Neural cell (in vitro differentiated cells): Measurements from ENCODE around the gene TXN. TPM values are rescaled to one million over a fixed set of nuclear protein-coding genes. Genes with fewer than 3 reads are reported as not detected.

Source experiments
- H2AFZ ChIP-seq: fragments of 200-600, 300-800 bp; sonication (generic), shearing (Covaris generic); 2 replicates; pipeline ENCODE4 v1.6.0; 2014; ENCODE audit warnings: low read depth, mild to moderate bottlenecking, antibody characterized with exemption, low read length, moderate library complexity
- H3F3A ChIP-seq: fragments of 200-600 bp; shearing (Covaris generic); 2 replicates; pipeline ENCODE4 v1.6.1; 2016; ENCODE audit warnings: mild to moderate bottlenecking, moderate library complexity, mixed read lengths, antibody characterized with exemption, low read length; ENCODE audit not compliant: insufficient read depth, poor library complexity, severe bottlenecking
- H3K27ac ChIP-seq: fragments of 200-600, 300-800 bp; sonication (generic), shearing (Covaris generic); 2 replicates; pipeline ENCODE4 v1.5.1; 2014; ENCODE audit warnings: mild to moderate bottlenecking, low read length, moderate library complexity
- H3K27me3 ChIP-seq: fragments of 300-800, 200-600 bp; sonication (generic), shearing (Covaris generic); 2 replicates; pipeline ENCODE4 v1.6.0; 2014; ENCODE audit warnings: mild to moderate bottlenecking, low read depth, low read length, moderate library complexity; ENCODE audit not compliant: insufficient read depth
- H3K36me3 ChIP-seq: fragments of 300-800, 200-600 bp; sonication (generic), shearing (Covaris generic); 2 replicates; pipeline ENCODE4 v1.5.1; 2014; ENCODE audit warnings: mild to moderate bottlenecking, antibody characterized with exemption, low read length, moderate library complexity; ENCODE audit not compliant: insufficient read depth
- H3K4me2 ChIP-seq: fragments of 300-800, 200-600 bp; sonication (generic), shearing (Covaris generic); 2 replicates; pipeline ENCODE4 v1.6.0; 2014; ENCODE audit warnings: mild to moderate bottlenecking, low read length
- H3K4me3 ChIP-seq: fragments of 300-800, 200-600 bp; sonication (generic), shearing (Covaris generic); 2 replicates; pipeline ENCODE4 v1.5.1; 2014; ENCODE audit warnings: mild to moderate bottlenecking, low read length, moderate library complexity
- H3K79me2 ChIP-seq: fragments of 200-600 bp; shearing (Covaris generic); replicated peaks from 2 replicates; pipeline ENCODE4 v1.6.0; 2014; ENCODE audit warnings: mild to moderate bottlenecking, low read length, moderate library complexity; ENCODE audit not compliant: insufficient read depth
- H3K9ac ChIP-seq: fragments of 300-800, 200-600 bp; sonication (generic), shearing (Covaris generic); 2 replicates; pipeline ENCODE4 v1.6.1; 2016; ENCODE audit warnings: mild to moderate bottlenecking, low read length, mixed read lengths
- H3K9me2 ChIP-seq: fragments of 200-600 bp; shearing (Covaris generic); 2 replicates; pipeline ENCODE4 v1.6.1; 2016; ENCODE audit warnings: mild to moderate bottlenecking, low read length, mixed read lengths; ENCODE audit not compliant: insufficient read depth
- H3K9me3 ChIP-seq: fragments of 200-600, 300-800 bp; sonication (generic), shearing (Covaris generic); 2 replicates; pipeline ENCODE4 v1.6.1; 2016; ENCODE audit warnings: mild to moderate bottlenecking, mixed run types, low read length, moderate library complexity, mixed read lengths
- H4K20me1 ChIP-seq: fragments of 200-600 bp; shearing (Covaris generic); 2 replicates; pipeline ENCODE4 v1.6.1; 2016; ENCODE audit warnings: mild to moderate bottlenecking, mixed run types; ENCODE audit not compliant: insufficient read depth
- CTCF ChIP-seq: fragments of 450-650 bp; IDR thresholded peaks from 2 replicates; pipeline ENCODE4 v1.5.1; 2014; ENCODE audit warnings: antibody characterized with exemption, mild to moderate bottlenecking, moderate library complexity; ENCODE audit not compliant: poor library complexity, severe bottlenecking
- EP300 ChIP-seq: fragments of 450-650 bp; conservative IDR thresholded peaks from 2 replicates; pipeline ENCODE4 v1.6.1; 2014; ENCODE audit warnings: antibody characterized with exemption, mild to moderate bottlenecking, moderate library complexity; ENCODE audit not compliant: poor library complexity, severe bottlenecking
- EZH2 ChIP-seq: fragments of 200-600, 300-800 bp; shearing (Covaris generic), sonication (generic); IDR thresholded peaks from 2 replicates; pipeline ENCODE4 v1.6.1; 2014; ENCODE audit warnings: antibody characterized with exemption, low read length, borderline replicate concordance, mild to moderate bottlenecking; ENCODE audit not compliant: insufficient read depth, poor library complexity, severe bottlenecking
- MXI1 ChIP-seq: fragments of 450-650 bp; conservative IDR thresholded peaks from 2 replicates; pipeline ENCODE4 v1.6.1; 2014; ENCODE audit warnings: antibody characterized with exemption, mild to moderate bottlenecking; ENCODE audit not compliant: poor library complexity, severe bottlenecking
- POLR2AphosphoS5 ChIP-seq: IDR thresholded peaks from 2 replicates; pipeline ENCODE4 v1.6.1; 2012
- RAD21 ChIP-seq: fragments of 450-650 bp; conservative IDR thresholded peaks from 2 replicates; pipeline ENCODE4 v1.6.1; 2014; ENCODE audit warnings: antibody characterized with exemption, mild to moderate bottlenecking, moderate library complexity
- REST ChIP-seq: IDR thresholded peaks from 2 replicates; pipeline ENCODE4 v1.6.1; 2012; ENCODE audit warnings: borderline replicate concordance
- SMC3 ChIP-seq: fragments of 450-650 bp; conservative IDR thresholded peaks from 2 replicates; pipeline ENCODE4 v1.6.1; 2014; ENCODE audit warnings: antibody characterized with exemption, mild to moderate bottlenecking, moderate library complexity; ENCODE audit not compliant: poor library complexity
- TAF1 ChIP-seq: IDR thresholded peaks from 2 replicates; pipeline ENCODE4 v1.6.1; 2012; ENCODE audit warnings: low read depth
- polyA plus RNA-seq: library from polyadenylated mRNA; depleted of rRNA; stranded (reverse); fragments of >200 nt; gene quantifications from 2 replicates; pipeline ENCODE4 v1.2.3, GENCODE V29; 2014

Gene TXN
- polyA plus RNA-seq, 1 donor from 2014 or later, result 304 TPM

- no peak overlapping the region for H3K9ac ChIP-seq
- peaks cover 2% of the 10 kb centered on the region for H3K27me3 ChIP-seq
- H2AFZ ChIP-seq, result no peak overlapping the region
- H3K27ac ChIP-seq, result no peak overlapping the region
- H4K20me1 ChIP-seq, result no peaks in the 10 kb centered on the region
- H3K36me3 ChIP-seq, result no peaks in the 10 kb centered on the region
- H3K79me2 ChIP-seq, result peaks cover 21% of the 10 kb centered on the region
- no peak for TF ChIP-seq TAF1
- TF ChIP-seq CTCF, result no peak
- TF ChIP-seq EP300, result no peak
- no peak for TF ChIP-seq RAD21
- TF ChIP-seq EZH2, result no peak
- no peak for TF ChIP-seq REST
- TF ChIP-seq MXI1, result no peak
- TF ChIP-seq POLR2AphosphoS5, result no peak
- no peak for TF ChIP-seq SMC3
- no peaks in the 10 kb centered on the region for H3F3A ChIP-seq
- no peaks in the 10 kb centered on the region for H3K9me2 ChIP-seq
- no peak overlapping the region for H3K4me3 ChIP-seq
- H3K9me3 ChIP-seq, result no peaks in the 10 kb centered on the region
- H3K4me2 ChIP-seq, result no peak overlapping the region
These were observed 1.6 kb upstream of the TXN start for GRCh38 chr9:110257956-110258355.

- Histone ChIP-seq H3K27ac (no peak overlapping the region), H3K4me2 (peak overlapping the region; percentile 68), H3K79me2 (peaks cover 28% of the 10 kb centered on the region), H3F3A (no peaks in the 10 kb centered on the region), H2AFZ (no peak overlapping the region), H3K4me3 (peak overlapping the region; percentile 96), H3K9me3 (no peaks in the 10 kb centered on the region), H3K9me2 (no peaks in the 10 kb centered on the region), H3K27me3 (peaks cover 2% of the 10 kb centered on the region), H4K20me1 (no peaks in the 10 kb centered on the region), H3K36me3 (no peaks in the 10 kb centered on the region), H3K9ac (no peak overlapping the region)
- no peak for TF ChIP-seq MXI1
- TF ChIP-seq SMC3, result no peak
- no peak for TF ChIP-seq REST
- TF ChIP-seq EZH2, result no peak
- no peak for TF ChIP-seq EP300
- TF ChIP-seq POLR2AphosphoS5, result no peak
- TF ChIP-seq RAD21, result no peak
- TF ChIP-seq CTCF, result no peak
- TF ChIP-seq TAF1, result no peak
These were observed 962 bp upstream of the TXN start for GRCh38 chr9:110257097-110257841.
